NCI-H2196 (cell line): ENCODE measurements around the gene RREB1.

Experiments
- DNase-seq: peaks from one replicate; lab custom pipeline; 2025; ENCODE audit not compliant: unreplicated experiment; lab: John Stamatoyannopoulos, UW

RREB1 gene

DNA sequence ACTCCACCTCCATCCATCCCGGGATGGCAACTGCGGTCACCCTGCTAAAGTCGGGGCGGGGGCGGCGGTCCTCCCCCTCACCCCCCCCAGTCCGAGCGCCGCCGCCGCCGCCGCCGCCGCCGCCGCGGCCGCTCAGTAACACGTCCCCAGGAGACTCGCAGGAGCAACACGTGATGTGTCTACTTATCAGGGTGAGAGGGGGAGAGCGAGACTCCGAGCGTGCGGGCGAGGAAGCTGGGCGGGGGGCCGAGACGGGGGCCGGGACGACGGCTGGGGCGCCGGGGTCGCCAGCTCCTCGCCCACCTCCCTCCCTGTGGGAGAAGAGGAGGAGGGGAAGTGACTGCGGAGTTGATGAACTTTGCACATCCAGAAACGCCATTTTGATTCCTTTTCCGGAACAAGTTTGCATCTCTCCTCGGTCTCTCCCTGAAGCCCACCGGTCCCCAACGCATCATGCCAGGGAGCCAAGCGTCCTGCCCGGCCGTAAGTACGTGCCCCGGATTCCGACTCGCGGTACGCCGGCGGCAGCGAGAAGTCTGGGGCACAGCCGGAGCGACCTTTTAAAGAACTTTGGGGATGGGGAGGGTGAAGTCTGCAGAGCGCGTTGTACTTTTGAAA lies at the start of gene RREB1:
RREB1 (plus strand) TSS at position 384 of the 618 bp plus-strand sequence. CDS start 73,951 bp downstream, outside the sequence.
- peak; percentile 68 for DNase-seq

DNA sequence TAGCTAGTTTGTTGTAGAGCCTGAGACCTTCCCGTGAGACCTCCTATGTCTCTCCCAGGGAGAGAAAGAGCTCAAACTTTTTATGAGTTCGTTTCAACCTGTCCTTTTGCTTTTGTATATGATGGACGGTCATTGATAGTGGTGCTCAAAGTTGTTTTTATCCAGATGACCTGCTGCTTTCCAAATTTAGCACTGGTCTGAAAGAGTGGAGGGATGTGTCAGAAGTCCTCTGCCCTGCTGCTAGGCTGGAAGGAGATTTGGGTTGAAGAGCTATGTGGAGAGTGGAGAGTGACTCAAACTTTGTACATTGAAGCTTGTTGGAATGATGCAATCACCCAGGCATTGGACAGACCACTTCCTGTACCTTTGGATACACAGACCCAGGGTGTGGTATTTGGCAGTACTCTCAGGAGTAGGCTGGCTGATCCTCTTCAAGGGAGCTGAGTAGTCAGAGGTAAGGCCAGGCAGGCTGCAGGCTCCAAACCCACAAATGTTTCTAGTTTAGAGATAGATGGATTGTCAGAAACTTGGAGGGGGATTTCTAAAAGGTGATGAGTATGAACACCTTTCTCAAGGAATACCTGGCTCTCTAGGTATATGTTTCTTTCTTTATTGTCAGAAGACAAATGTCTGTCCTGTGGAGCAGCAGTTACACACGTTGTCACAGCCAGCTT lies 49.4 kb upstream of the RREB1 start:
- peak; percentile 69 for DNase-seq

- peak; percentile 38 for DNase-seq
These were observed 46.8 kb upstream of the RREB1 start for GRCh38 chr6:7060769-7061516.

- DNase-seq = no peak
These were observed 45.2 kb upstream of the RREB1 start for GRCh38 chr6:7062451-7063162.

GRCh38 chr6:7067305-7067704 lies 40.5 kb upstream of the RREB1 start:
- DNase-seq = no peak

- DNase-seq = no peak
These were observed 36.4 kb upstream of the RREB1 start for GRCh38 chr6:7071405-7071804.

DNA sequence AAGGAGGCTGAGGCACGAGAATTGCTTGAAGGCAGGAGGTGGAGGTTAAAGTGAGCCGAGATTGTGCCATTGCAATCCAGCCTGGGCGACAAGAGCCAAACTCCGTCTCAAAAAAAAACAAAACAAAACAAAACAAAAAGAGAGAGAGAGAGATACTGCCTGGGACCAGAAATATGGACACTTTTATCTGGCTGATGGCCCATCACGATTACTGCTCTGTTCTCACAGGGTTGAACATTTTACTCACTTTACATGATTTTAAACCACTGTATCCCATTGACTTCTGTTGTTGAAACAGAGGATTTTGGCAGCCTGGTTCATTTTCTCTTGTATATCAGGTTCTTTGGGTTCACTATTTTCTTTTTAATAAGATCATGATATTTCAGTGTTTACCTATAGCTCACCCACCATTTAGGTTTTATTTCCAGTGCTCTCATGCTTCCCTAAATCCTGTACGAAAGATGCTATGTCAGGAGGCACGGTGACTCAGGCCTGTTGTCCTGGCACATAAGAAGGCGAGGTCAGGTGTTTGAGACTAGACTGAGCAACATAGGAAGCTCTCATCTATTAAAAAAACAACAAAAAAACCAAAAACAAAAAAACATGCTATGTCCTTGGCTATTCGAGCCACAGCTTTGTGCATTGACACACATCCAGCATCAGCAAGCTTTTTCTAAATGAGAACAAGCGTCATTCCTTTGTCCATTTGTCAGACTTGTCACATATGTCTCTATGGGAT lies 34.5 kb upstream of the RREB1 start:
- DNase-seq = no peak

GRCh38 chr6:7073821-7074525 lies 33.8 kb upstream of the RREB1 start:
- no peak for DNase-seq

- no peak for DNase-seq
These were observed 32.9 kb upstream of the RREB1 start for GRCh38 chr6:7074870-7075269.

DNA sequence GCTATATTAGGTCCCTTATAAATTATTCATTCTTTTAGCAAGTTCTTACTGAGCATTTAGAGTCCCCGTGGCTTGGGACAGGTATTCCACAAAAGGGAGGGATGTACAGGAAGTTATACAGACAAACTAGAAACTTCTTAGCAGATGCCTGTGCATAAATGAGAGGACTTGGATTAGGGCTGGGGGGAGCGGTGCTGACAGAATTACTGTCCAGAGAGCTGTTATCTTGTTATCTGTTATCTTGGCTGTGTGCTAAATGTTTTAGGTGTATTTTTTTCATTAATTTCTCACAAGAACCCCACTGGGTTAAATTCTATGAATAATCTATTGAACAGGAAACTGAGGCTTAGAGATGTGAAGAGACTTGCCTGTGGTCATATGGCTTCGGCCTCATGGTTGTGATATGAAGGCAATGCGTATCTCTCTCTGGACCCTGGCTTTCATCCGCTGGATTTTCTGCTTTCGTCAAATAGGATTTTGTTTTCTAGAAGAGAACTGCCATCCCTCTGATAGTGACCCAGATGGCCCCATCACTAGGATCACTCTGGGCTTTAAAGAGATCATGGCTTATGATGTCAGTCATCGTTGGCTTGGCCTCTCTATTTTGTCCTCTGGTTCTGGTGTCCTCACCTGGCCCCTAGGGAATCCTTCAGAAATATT lies 32.3 kb upstream of the RREB1 start:
- DNase-seq = no peak

DNA sequence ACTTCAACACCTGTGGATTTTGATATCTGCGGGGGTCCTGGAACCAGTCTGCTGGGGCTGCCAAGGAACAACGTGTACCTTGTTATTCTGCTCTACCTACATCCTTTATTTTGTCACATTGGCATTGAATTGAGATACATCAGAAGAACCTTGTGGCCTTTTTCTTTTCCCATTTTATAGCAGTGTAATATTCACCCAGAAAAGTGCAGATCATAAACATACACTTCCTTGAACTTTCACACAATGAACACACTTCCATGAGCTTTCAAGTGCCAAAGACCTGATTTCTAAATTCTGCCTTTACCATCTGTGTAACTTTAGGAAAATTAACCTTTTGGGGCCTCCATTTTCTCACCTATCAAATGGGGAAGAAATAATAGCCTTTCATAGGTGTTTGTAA lies 29.9 kb upstream of the RREB1 start:
- no peak for DNase-seq

DNA sequence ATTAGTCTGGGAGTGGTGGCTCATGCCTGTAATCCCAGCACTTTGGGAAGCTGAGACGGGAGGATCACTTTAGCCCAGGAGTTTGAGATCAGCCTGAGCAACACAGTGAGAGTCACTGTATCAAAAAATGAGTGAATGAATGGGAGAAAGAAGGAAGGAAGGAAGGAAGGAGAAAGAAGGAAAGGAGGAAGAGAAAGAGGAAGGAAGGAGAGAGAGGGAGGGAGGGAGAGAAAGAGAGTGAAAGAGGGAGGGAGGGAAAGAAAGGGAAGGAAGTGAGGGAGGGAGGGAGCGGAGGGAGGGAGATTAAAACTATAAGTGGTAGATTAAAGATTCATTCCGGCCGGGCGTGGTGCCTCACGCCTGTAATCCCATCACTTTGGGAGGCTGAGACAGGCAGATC lies 28.9 kb upstream of the RREB1 start:
- no peak for DNase-seq

- no peak for DNase-seq
These were observed 27.4 kb upstream of the RREB1 start for GRCh38 chr6:7080311-7080710.

DNA sequence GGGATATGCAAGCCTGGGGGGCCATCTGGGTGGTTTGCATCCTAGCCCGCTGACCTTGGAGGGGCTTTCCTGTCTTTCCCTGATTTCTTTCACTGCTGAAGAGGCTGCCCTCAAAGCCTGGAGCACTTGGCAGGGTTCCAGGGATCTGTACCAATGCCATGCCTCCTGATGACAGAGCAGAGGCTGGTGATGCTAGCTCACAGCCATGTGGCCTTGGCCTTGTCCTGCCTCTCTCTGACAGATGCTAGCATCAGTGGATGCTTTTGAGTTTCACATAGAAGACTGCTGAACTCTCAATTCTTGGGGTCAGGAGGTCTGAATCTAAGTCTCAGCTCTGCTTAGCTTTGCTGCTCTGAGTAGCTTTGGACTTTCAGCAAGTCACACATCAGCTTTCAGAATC lies 21.9 kb upstream of the RREB1 start:
- peak; percentile 58 for DNase-seq

DNA sequence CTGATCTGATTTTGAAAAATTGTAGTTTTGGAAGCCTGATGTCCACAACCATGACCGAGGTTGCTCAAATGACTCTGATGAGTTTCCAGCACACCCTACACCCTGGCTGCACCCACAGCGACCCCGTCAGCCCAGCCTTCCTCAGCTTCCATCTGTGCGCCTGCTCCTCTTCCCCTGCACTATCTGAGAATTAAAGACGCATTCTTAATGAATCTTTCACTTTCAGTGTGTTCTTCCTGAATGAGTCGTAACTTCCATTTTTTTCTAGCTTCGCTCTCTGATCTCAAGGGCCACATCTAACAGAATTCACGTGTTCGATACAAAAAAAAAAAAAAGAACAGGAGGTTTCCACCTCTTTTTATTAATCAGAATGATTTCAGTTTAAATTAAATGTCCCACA lies 21.3 kb upstream of the RREB1 start:
- DNase-seq = no peak

- no peak for DNase-seq
These were observed 20.7 kb upstream of the RREB1 start for GRCh38 chr6:7087066-7087465.

DNA sequence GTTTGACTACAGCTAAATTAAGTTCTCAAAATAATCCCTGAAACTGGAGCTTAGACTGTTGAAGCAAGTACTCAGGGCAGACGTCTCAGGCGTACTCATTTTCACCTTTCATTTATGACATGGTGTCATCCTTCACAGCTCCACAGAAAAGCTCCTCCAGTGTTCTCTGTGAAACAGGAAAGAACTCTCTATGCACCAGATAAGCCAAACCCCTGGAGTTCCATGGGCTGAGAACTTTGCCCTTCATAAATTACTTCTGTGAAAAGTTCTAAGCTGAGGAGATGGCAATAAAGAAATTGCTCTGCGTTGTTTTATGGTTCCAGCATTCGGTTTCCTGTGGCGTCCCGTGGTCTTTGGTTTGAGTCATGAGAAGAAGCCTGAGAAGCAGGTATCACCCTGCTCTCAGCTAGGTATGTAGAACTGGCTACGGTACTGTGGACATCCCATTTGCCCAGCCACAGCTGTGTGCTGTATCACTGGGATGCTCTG lies 20.2 kb upstream of the RREB1 start:
- no peak for DNase-seq

DNA sequence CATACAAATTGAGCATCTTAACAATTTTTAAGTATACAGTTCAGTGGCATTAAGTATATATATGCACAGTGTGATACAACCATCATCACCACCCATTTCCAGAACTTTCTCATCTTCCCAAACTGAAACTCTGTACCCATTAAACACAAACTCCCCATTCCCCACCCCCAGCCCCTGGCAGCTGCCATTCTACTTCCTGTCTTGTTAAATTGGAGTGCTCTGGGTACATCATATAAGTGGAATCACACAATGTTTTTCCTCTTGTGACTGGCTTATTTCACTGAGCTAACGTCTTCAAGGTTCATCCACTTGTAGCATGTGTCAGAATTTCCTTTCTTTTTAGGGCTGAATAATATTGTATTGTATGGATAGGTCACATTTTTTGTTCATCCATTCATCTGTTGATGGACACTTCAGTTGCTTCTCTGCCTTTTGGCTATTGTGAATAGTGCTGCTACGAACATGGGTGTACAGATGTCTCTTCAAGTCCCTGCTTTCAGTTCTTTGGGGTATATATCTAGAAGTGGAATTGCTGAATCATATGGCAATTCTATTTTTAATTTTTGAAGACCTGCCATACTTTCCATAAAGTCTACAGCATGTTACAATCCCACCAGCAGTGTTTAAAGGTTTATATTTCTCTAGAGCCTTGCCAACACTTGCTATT lies 19.6 kb upstream of the RREB1 start:
- no peak for DNase-seq

DNA sequence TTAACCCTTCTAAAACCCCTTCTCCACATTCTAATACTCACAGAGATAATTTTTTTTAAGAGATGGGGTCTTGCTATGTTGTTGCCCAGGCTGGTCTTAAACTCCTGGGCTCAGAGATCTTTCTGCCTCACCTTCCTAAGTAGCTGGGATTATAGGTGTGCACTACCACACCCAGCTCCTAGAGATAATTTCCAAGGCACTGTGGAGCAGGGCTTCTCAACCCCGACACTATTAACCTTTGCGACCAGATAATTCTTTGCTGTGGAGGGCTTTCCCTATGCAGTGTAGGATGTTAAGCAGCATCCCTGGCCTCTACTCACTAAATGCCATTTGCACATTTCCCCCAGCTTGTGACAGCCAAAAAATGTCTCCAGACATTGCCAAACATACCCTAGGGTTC lies 8.8 kb upstream of the RREB1 start:
- DNase-seq = no peak
